T-helper 17 cell (primary cell): Measurements from ENCODE around the gene EXOC2. TPM values are rescaled to one million over a fixed set of nuclear protein-coding genes. Genes with fewer than 3 reads are reported as not detected.
"Not testable (repeated sequence)": the region's sequence is repeated elsewhere in the genome, so short reads cannot be mapped to it uniquely, and the experiment has no call there.

Experiments
- ATAC-seq: fragments of 150-1000 bp; cut with Tn5 transposase; 2 replicates; pipeline ENCODE4 v1.10.0; 2021; ENCODE audit warnings: mild to moderate bottlenecking, moderate library complexity
- DNase-seq, 3 donors: peaks; one replicate each; pipeline versions ENCODE4 v3.0.0 to v3.0.0-alpha.2; 2020 to 2021
- H3K9me3 ChIP-seq: one replicate; pipeline ENCODE4 v1.7.0; 2013; ENCODE audit warnings: low read length, mild to moderate bottlenecking; ENCODE audit not compliant: control insufficient read depth, poor library complexity, severe bottlenecking
- H3K27ac Mint-ChIP-seq: one replicate; pipeline ENCODE4 v1.8.0; 2022; ENCODE audit warnings: mild to moderate bottlenecking, moderate library complexity, mixed read lengths
- H3K27me3 Mint-ChIP-seq: one replicate; pipeline ENCODE4 v1.8.0; 2022; ENCODE audit warnings: mixed read lengths
- H3K36me3 Mint-ChIP-seq: one replicate; pipeline ENCODE4 v1.8.0; 2022; ENCODE audit warnings: low read depth, mixed read lengths
- H3K4me1 Mint-ChIP-seq: one replicate; pipeline ENCODE4 v1.8.0; 2022; ENCODE audit warnings: mild to moderate bottlenecking, mixed read lengths
- H3K4me3 Mint-ChIP-seq: one replicate; pipeline ENCODE4 v1.8.0; 2022; ENCODE audit warnings: mild to moderate bottlenecking, moderate library complexity, mixed read lengths
- total RNA-seq, 4 donors: library from RNA in 2 of 4; stranded (reverse) in 2 of 4; gene quantifications; one replicate each; pipeline ENCODE4 v1.2.3 and lab custom pipeline; 2022 to 2026

Gene EXOC2
- total RNA-seq, 2 donors from 2014 or later: 30.7 to 30.9 TPM

GRCh38 chr6:626236-626635 is 66.7 kb downstream of the EXOC2 start:
- H3K9me3 ChIP-seq: no peaks in the 10 kb centered on the region
- H3K27ac Mint-ChIP-seq: no peak overlapping the region
- no peak for ATAC-seq
- no peak for DNase-seq
- H3K27me3 Mint-ChIP-seq: no peaks in the 10 kb centered on the region
- no peak overlapping the region for H3K4me3 Mint-ChIP-seq
- H3K36me3 Mint-ChIP-seq: peaks cover 2% of the 10 kb centered on the region
- H3K4me1 Mint-ChIP-seq: peaks cover 20% of the 10 kb centered on the region

- no peak overlapping the region for H3K27ac Mint-ChIP-seq
- no peak overlapping the region for H3K4me3 Mint-ChIP-seq
- DNase-seq (no peak), ATAC-seq (no peak)
- H3K9me3 ChIP-seq: no peaks in the 10 kb centered on the region
- no peaks in the 10 kb centered on the region for H3K27me3 Mint-ChIP-seq
- peaks cover 6% of the 10 kb centered on the region for H3K36me3 Mint-ChIP-seq
- peaks cover 17% of the 10 kb centered on the region for H3K4me1 Mint-ChIP-seq
Observed at GRCh38 chr6:624979-625378, 68.0 kb downstream of the EXOC2 start.

DNA sequence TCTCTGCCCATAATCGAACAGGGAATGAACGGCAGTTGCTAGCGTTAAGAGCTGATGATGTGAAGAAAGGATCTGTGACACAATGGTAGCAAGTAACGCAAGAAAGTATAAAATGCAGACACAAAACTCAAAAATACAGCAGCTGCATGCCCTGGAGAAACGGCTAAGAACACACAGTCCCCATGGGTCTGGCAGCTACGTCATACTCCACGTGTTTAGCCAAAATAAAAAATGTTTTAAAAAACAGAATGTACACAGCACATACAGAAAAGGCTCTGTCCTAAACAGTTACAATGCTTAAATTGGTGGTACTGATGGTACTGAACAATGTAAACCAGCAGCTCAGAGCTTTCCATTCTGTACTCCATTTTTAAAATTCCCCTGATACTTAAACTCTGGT is 70.5 kb downstream of the EXOC2 start:
- Mint-ChIP-seq H3K36me3 (peaks cover 6% of the 10 kb centered on the region), H3K4me1 (peaks cover 14% of the 10 kb centered on the region), H3K4me3 (no peak overlapping the region), H3K27ac (peak overlapping the region; percentile 43), H3K27me3 (no peaks in the 10 kb centered on the region)
- DNase-seq: no peak
- H3K9me3 ChIP-seq: no peaks in the 10 kb centered on the region
- ATAC-seq: no peak

DNA sequence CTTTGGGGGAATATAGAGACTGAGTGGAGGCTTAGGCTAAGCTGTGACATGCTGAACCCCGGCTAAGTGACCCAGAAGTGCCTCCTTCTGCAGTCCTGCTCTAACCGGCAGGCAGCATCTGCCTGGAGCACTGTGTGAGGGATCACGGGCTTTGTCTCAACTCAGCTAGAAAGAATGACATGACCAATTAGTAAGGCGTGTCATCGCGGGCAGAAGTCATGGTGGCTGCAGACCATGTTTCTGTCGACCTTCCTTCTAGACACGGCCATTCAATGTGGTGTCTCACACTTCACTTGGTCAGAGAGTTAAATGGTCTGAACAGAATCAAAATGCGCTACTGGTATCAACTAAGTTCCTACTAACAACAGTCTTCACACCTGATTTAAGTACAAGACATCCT is 71.0 kb downstream of the EXOC2 start:
- DNase-seq (no peak), ATAC-seq (no peak)
- H3K27ac Mint-ChIP-seq: no peak overlapping the region
- no peak overlapping the region for H3K4me3 Mint-ChIP-seq
- H3K27me3 Mint-ChIP-seq: no peaks in the 10 kb centered on the region
- peaks cover 6% of the 10 kb centered on the region for H3K36me3 Mint-ChIP-seq
- peaks cover 14% of the 10 kb centered on the region for H3K4me1 Mint-ChIP-seq
- H3K9me3 ChIP-seq: no peaks in the 10 kb centered on the region

DNA sequence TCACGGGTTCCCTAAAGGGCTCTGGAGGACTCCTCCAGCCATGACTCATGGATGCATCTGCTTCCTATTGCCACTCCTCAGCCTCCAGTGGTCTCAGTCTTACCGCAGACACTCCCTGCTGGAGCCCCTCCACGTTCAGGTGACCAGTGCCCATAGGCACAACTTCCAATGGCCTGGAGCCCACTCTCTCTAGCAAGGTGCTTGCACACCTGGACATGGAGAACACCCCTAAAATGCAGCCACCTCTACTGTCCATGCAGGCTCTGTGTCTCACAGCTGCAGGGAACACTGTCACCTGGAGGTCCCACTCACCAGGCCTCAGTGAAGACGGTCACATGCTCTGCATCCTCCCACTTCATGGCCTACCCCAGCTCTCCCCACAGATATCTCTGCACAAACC is 72.0 kb downstream of the EXOC2 start:
- peaks cover 8% of the 10 kb centered on the region for H3K36me3 Mint-ChIP-seq
- H3K27me3 Mint-ChIP-seq: no peaks in the 10 kb centered on the region
- no peak overlapping the region for H3K4me3 Mint-ChIP-seq
- no peak overlapping the region for H3K27ac Mint-ChIP-seq
- DNase-seq (no peak), ATAC-seq (no peak)
- peaks cover 14% of the 10 kb centered on the region for H3K4me1 Mint-ChIP-seq
- no peaks in the 10 kb centered on the region for H3K9me3 ChIP-seq

GRCh38 chr6:620166-620565 is 72.8 kb downstream of the EXOC2 start:
- Mint-ChIP-seq H3K36me3 (peaks cover 8% of the 10 kb centered on the region), H3K27ac (no peak overlapping the region), H3K4me3 (no peak overlapping the region), H3K27me3 (no peaks in the 10 kb centered on the region), H3K4me1 (peaks cover 14% of the 10 kb centered on the region)
- no peaks in the 10 kb centered on the region for H3K9me3 ChIP-seq
- ATAC-seq (no peak), DNase-seq (no peak)

DNA sequence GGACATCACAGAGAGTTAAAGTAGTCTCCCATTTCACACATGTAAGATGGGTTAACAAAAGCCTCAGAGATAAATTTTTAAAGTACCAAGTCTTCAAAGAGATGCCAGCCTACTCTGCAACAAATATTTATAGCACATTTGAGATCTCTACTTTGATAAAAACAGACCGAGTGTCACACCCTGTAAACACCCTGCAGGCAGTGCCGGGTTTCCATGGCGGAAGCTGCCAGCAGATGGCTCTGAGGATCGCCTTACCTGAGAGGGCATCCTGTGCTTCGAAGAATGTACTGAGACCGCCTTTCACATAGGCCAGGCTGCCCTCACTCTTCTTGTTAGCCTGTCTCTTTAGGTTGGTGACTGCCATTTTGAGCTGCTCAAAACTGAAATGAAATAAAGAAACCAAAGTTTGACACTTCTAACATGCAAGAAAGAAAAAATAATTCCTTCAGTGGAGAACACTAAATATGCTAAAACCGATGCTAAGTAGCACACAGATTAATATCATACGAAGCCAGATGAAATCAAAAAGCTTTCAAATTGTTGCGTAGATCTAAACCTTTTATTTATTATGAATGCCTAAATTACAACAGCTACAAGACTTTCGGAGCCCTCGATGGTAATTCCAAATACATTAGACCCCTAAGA is 75.4 kb downstream of the EXOC2 start:
- no peaks in the 10 kb centered on the region for H3K9me3 ChIP-seq
- Mint-ChIP-seq H3K27ac (no peak overlapping the region), H3K4me3 (no peak overlapping the region), H3K36me3 (peaks cover 11% of the 10 kb centered on the region), H3K27me3 (no peaks in the 10 kb centered on the region), H3K4me1 (peaks cover 6% of the 10 kb centered on the region)
- DNase-seq (no peak), ATAC-seq (no peak)

DNA sequence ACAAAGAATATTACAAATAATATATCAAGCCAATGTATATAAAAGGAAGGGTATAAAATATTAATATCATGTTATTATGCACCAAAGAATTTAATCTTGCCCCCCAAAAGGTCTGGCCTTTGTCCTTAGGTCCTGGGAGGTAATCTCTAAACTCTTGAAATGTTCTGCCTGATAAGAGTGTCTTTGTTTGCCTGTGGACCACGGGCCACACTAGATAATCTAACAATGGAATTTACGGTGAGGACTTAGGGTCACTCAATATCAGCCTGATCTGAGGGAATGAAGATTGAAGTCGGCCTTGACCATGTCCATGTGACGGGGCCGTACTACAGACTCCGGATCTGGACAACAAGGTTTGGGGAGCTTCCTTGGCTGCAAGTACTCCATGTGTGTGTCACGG is 79.0 kb downstream of the EXOC2 start:
- H3K36me3 Mint-ChIP-seq: peaks cover 7% of the 10 kb centered on the region
- no peak for DNase-seq
- peaks cover 6% of the 10 kb centered on the region for H3K4me1 Mint-ChIP-seq
- no peak for ATAC-seq
- H3K4me3 Mint-ChIP-seq: no peak overlapping the region
- H3K27ac Mint-ChIP-seq: no peak overlapping the region
- no peaks in the 10 kb centered on the region for H3K27me3 Mint-ChIP-seq
- H3K9me3 ChIP-seq: no peaks in the 10 kb centered on the region

DNA sequence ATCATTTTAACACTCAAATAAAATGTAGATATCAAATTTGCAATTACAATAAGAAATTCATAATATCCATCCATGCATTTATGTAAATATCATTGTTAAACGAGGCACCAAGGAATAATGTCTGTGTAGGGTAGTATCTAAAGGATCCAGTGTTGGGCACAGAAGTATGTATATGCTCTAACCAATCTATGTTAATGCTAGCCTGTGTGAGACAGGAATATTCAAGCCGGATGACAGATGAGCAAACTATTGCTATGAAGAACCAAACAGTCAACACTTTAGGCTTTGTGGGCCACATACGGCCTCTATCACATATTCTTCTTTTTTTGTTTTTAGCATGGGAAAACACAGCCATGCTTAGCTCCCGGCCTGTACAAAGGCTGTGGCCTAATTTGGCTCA is 81.0 kb downstream of the EXOC2 start:
- H3K9me3 ChIP-seq: no peaks in the 10 kb centered on the region
- Mint-ChIP-seq H3K36me3 (peaks cover 7% of the 10 kb centered on the region), H3K4me1 (peaks cover 4% of the 10 kb centered on the region), H3K27me3 (no peaks in the 10 kb centered on the region), H3K4me3 (no peak overlapping the region), H3K27ac (no peak overlapping the region)
- no peak for DNase-seq
- no peak for ATAC-seq

DNA sequence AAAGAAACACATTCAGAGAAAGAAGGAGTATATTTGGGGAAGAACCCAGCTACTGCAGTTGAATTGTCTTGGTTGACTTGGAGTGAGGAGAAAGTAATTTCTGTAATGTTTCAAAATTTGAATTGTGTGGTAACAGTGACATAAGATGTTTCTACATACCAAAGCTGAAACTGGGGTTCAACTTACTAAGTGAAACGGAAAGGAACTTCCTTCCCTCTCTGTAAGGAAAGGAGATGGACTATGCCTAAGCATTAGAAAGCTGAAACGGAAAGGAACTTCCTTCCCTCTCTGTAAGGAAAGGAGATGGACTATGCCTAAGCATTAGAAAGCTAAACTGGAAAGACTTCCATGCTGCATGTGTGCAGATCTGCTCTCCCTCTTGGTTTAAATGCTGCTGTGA is 82.1 kb downstream of the EXOC2 start:
- peaks cover 7% of the 10 kb centered on the region for H3K36me3 Mint-ChIP-seq
- H3K9me3 ChIP-seq: no peaks in the 10 kb centered on the region
- no peaks in the 10 kb centered on the region for H3K27me3 Mint-ChIP-seq
- no peak overlapping the region for H3K27ac Mint-ChIP-seq
- ATAC-seq (no peak), DNase-seq (no peak)
- peaks cover 4% of the 10 kb centered on the region for H3K4me1 Mint-ChIP-seq
- no peak overlapping the region for H3K4me3 Mint-ChIP-seq

DNA sequence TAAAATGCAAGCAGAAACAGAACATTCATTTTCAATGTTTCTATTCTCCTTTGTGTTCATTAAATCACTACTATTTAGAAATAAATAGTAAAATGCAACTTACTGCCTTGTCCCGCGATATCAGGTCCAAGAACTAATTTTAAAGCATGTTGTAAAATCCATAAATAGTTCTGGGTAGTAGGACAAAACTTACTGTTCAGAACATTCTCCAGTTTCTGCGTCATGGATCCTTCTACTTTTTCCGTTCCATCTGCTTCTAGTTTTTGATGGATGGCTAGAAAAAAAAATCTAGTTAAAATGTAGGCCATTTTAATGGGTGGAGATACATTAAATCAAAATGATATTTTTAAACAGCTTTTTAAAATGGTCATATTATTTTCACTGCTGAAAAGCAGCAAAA is 83.0 kb downstream of the EXOC2 start:
- Mint-ChIP-seq H3K36me3 (peaks cover 9% of the 10 kb centered on the region), H3K4me1 (peaks cover 4% of the 10 kb centered on the region), H3K27me3 (no peaks in the 10 kb centered on the region), H3K27ac (no peak overlapping the region), H3K4me3 (no peak overlapping the region)
- H3K9me3 ChIP-seq: no peaks in the 10 kb centered on the region
- no peak for ATAC-seq
- no peak for DNase-seq

GRCh38 chr6:606829-607379 is 86.0 kb downstream of the EXOC2 start:
- no peak for DNase-seq

DNA sequence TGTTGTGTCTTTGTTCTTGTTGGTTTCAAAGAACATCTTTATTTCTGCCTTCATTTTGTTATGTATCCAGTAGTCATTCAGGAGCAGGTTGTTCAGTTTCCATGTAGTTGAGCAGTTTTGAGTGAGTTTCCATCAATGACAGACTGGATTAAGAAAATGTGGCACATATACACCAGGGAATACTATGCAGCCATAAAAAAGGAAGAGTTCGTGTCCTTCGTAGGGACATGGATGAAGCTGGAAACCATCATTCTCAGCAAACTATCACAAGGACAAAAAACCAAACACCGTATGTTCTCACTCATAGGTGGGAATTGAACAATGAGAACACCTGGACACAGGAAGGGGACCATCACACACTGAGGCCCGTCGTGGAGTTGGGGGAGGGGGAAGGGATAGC is 87.0 kb downstream of the EXOC2 start:
- not testable (repeated sequence) for H3K4me1 Mint-ChIP-seq, H3K27me3 Mint-ChIP-seq, H3K4me3 Mint-ChIP-seq, ATAC-seq, H3K27ac Mint-ChIP-seq, H3K9me3 ChIP-seq, DNase-seq
- peaks cover 11% of the 10 kb centered on the region for H3K36me3 Mint-ChIP-seq

More at GRCh38 chr6:606829-607379, 86.0 kb downstream of the EXOC2 start:
- no peaks in the 10 kb centered on the region for H3K27me3 Mint-ChIP-seq
- peaks cover 9% of the 10 kb centered on the region for H3K4me1 Mint-ChIP-seq
- peaks cover 11% of the 10 kb centered on the region for H3K36me3 Mint-ChIP-seq
- no peak overlapping the region for H3K4me3 Mint-ChIP-seq
- no peak for ATAC-seq
- H3K27ac Mint-ChIP-seq: no peak overlapping the region
- H3K9me3 ChIP-seq: no peaks in the 10 kb centered on the region

- no peak for ATAC-seq
- DNase-seq: no peak
- Mint-ChIP-seq H3K4me1 (peaks cover 7% of the 10 kb centered on the region), H3K27me3 (no peaks in the 10 kb centered on the region), H3K27ac (peak overlapping the region; percentile 72), H3K4me3 (no peak overlapping the region), H3K36me3 (peaks cover 11% of the 10 kb centered on the region)
- H3K9me3 ChIP-seq: no peaks in the 10 kb centered on the region
Observed at GRCh38 chr6:604579-604978, 88.4 kb downstream of the EXOC2 start.
